HEK293 (cell line): ENCODE data around the gene STPG3.

ENCODE experiments used
- GLI2 ChIP-seq: fragments of 450-650 bp; formaldehyde crosslinking; IDR thresholded peaks from 2 replicates; pipeline ENCODE4; 2017; ENCODE audit warnings: missing biosample characterization, missing genetic modification characterization, low read depth, borderline replicate concordance
- MEIS1 ChIP-seq: sonication (generic); formaldehyde crosslinking; IDR thresholded peaks from 2 replicates; pipeline ENCODE4 v1.8.1; 2022; ENCODE audit warnings: missing genetic modification reagents, mild to moderate bottlenecking, borderline replicate concordance
- MYNN ChIP-seq: fragments of 450-650 bp; formaldehyde crosslinking; IDR thresholded peaks from 2 replicates; pipeline ENCODE4 v1.5.1; 2016; ENCODE audit warnings: missing biosample characterization, missing genetic modification characterization, borderline replicate concordance
- SETDB1 ChIP-seq: IDR thresholded peaks from one replicate; pipeline ENCODE4 v1.6.1; 2017; ENCODE audit warnings: mild to moderate bottlenecking, low read length, moderate library complexity, mixed read lengths; ENCODE audit not compliant: insufficient read length
- SP7 ChIP-seq: fragments of 450-650 bp; formaldehyde crosslinking; IDR thresholded peaks from 2 replicates; pipeline ENCODE4 v1.5.1; 2016; ENCODE audit warnings: missing biosample characterization, missing genetic modification characterization
- ZBTB48 ChIP-seq: fragments of 450-650 bp; formaldehyde crosslinking; IDR thresholded peaks from 2 replicates; pipeline ENCODE4 v1.5.1; 2016; ENCODE audit warnings: missing biosample characterization, missing genetic modification characterization
- ZNF16 ChIP-seq: fragments of 450-650 bp; formaldehyde crosslinking; IDR thresholded peaks from 2 replicates; pipeline ENCODE4 v1.5.1; 2016; ENCODE audit warnings: low read depth, missing biosample characterization, missing genetic modification characterization
- ZNF175 ChIP-seq: fragments of 450-650 bp; formaldehyde crosslinking; IDR thresholded peaks from 2 replicates; pipeline ENCODE4 v1.5.1; 2016; ENCODE audit warnings: missing biosample characterization, missing genetic modification characterization
- ZNF19 ChIP-seq: fragments of 450-650 bp; formaldehyde crosslinking; IDR thresholded peaks from 2 replicates; pipeline ENCODE4; 2016; ENCODE audit warnings: missing biosample characterization, missing genetic modification characterization, low read depth
- ZNF211 ChIP-seq: fragments of 450-650 bp; formaldehyde crosslinking; IDR thresholded peaks from 2 replicates; pipeline ENCODE4 v1.5.1; 2016; ENCODE audit warnings: low read depth, missing biosample characterization, missing genetic modification characterization
- ZNF311 ChIP-seq: fragments of 450-650 bp; formaldehyde crosslinking; IDR thresholded peaks from 2 replicates; pipeline ENCODE4 v1.5.1; 2017; ENCODE audit warnings: missing biosample characterization, missing genetic modification characterization, borderline replicate concordance
- ZNF473 ChIP-seq: fragments of 450-650 bp; formaldehyde crosslinking; IDR thresholded peaks from 2 replicates; pipeline ENCODE4 v1.5.1; 2017; ENCODE audit warnings: missing biosample characterization, missing genetic modification characterization
- ZNF624 ChIP-seq: fragments of 450-650 bp; formaldehyde crosslinking; IDR thresholded peaks from 2 replicates; pipeline ENCODE4 v1.5.1; 2017; ENCODE audit warnings: missing biosample characterization, missing genetic modification characterization
- ZNF654 ChIP-seq: fragments of 450-650 bp; formaldehyde crosslinking; IDR thresholded peaks from 2 replicates; pipeline ENCODE4 v1.5.1; 2016; ENCODE audit warnings: low read depth, missing biosample characterization, missing genetic modification characterization
- ZNF785 ChIP-seq: fragments of 450-650 bp; formaldehyde crosslinking; IDR thresholded peaks from 2 replicates; pipeline ENCODE4 v1.5.1; 2016; ENCODE audit warnings: missing biosample characterization, missing genetic modification characterization
- ZNF837 ChIP-seq: fragments of 450-650 bp; formaldehyde crosslinking; IDR thresholded peaks from 2 replicates; pipeline ENCODE4 v1.5.1; 2016; ENCODE audit warnings: missing biosample characterization, missing genetic modification characterization
- ZSCAN23 ChIP-seq: fragments of 450-650 bp; formaldehyde crosslinking; IDR thresholded peaks from 2 replicates; pipeline ENCODE4 v1.5.1; 2016; ENCODE audit warnings: missing biosample characterization, missing genetic modification characterization
- TF ChIP-seq, protein P1 (sequence below): fragments of 450-650 bp; formaldehyde crosslinking; IDR thresholded peaks from 2 replicates; pipeline ENCODE4 v1.5.1; 2016; ENCODE audit warnings: missing biosample characterization, missing genetic modification characterization
- TF ChIP-seq, protein P2 (sequence below): fragments of 450-650 bp; formaldehyde crosslinking; IDR thresholded peaks from 2 replicates; pipeline ENCODE4 v1.5.1; 2016; ENCODE audit warnings: missing biosample characterization, missing genetic modification characterization
- TF ChIP-seq, protein P3 (sequence below): fragments of 450-650 bp; formaldehyde crosslinking; IDR thresholded peaks from 2 replicates; pipeline ENCODE4 v1.5.1; 2016; ENCODE audit warnings: missing biosample characterization, missing genetic modification characterization, borderline replicate concordance
- TF ChIP-seq, protein P4 (sequence below): fragments of 450-650 bp; formaldehyde crosslinking; conservative IDR thresholded peaks from 2 replicates; pipeline ENCODE4 v1.5.1; 2016; ENCODE audit warnings: low read depth, missing biosample characterization, missing genetic modification characterization
- TF ChIP-seq, protein P5 (sequence below): fragments of 450-650 bp; formaldehyde crosslinking; IDR thresholded peaks from 2 replicates; pipeline ENCODE4 v1.5.1; 2016; ENCODE audit warnings: missing biosample characterization, missing genetic modification characterization
- TF ChIP-seq, protein P6 (sequence below): fragments of 450-650 bp; formaldehyde crosslinking; IDR thresholded peaks from 2 replicates; pipeline ENCODE4; 2016; ENCODE audit warnings: missing biosample characterization, missing genetic modification characterization

The STPG3 gene

DNA sequence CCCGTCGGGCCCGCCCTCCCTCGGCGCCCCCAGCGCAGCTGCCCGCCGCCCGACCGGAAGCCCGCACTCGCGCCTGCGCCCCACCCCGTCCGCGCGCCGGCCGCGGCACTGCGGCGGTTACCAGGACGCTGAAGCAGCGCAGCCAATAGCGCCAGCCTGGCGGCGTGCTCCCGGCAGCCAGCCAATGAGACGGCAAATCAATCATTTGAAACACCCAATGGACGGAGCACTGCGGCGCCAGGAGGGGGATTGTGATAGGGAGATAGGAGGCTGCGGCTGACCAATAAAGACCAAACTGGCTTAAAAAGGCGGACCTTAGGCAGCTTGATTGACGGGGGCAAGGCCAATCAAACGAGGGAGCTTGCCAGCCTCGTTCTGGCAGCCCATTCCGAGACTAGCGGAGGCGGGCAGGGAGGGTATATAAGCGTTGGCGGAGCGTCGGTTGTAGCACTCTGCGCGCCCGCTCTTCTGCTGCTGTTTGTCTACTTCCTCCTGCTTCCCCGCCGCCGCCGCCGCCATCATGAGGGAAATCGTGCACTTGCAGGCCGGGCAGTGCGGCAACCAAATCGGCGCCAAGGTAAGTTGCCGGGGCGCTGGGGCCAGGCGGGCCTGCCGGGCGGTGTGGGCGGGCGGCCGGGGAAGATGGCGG lies 10.1 kb upstream of the STPG3 start, which contains the start of gene TUBB4B (continued):
- TF ChIP-seq, protein P1, sequence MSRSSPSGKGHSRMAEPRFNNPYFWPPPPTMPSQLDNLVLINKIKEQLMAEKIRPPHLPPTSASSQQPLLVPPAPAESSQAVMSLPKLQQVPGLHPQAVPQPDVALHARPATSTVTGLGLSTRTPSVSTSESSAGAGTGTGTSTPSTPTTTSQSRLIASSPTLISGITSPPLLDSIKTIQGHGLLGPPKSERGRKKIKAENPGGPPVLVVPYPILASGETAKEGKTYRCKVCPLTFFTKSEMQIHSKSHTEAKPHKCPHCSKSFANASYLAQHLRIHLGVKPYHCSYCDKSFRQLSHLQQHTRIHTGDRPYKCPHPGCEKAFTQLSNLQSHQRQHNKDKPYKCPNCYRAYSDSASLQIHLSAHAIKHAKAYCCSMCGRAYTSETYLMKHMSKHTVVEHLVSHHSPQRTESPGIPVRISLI (tag by site-specific recombination) = no peak
- no peak for TF ChIP-seq GLI2 (tag by site-specific recombination)
- peak; percentile 29; the same call in 1 of the 2 replicates for TF ChIP-seq ZNF624 (tag by site-specific recombination)
- no peak for TF ChIP-seq MYNN (tag by site-specific recombination)
- TF ChIP-seq ZNF654 (tag by site-specific recombination) = no peak
- TF ChIP-seq SETDB1 = no peak
- no peak for TF ChIP-seq ZNF837 (tag by site-specific recombination)
- TF ChIP-seq ZNF473 (tag by site-specific recombination) = no peak
- TF ChIP-seq, protein P2, sequence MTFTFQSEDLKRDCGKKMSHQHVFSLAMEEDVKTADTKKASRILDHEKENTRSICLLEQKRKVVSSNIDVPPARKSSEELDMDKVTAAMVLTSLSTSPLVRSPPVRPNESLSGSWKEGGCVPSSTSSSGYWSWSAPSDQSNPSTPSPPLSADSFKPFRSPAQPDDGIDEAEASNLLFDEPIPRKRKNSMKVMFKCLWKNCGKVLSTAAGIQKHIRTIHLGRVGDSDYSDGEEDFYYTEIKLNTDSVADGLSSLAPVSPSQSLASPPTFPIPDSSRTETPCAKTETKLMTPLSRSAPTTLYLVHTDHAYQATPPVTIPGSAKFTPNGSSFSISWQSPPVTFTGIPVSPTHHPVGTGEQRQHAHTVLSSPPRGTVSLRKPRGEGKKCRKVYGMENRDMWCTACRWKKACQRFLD (tag by site-specific recombination) = no peak
- TF ChIP-seq, protein P3, sequence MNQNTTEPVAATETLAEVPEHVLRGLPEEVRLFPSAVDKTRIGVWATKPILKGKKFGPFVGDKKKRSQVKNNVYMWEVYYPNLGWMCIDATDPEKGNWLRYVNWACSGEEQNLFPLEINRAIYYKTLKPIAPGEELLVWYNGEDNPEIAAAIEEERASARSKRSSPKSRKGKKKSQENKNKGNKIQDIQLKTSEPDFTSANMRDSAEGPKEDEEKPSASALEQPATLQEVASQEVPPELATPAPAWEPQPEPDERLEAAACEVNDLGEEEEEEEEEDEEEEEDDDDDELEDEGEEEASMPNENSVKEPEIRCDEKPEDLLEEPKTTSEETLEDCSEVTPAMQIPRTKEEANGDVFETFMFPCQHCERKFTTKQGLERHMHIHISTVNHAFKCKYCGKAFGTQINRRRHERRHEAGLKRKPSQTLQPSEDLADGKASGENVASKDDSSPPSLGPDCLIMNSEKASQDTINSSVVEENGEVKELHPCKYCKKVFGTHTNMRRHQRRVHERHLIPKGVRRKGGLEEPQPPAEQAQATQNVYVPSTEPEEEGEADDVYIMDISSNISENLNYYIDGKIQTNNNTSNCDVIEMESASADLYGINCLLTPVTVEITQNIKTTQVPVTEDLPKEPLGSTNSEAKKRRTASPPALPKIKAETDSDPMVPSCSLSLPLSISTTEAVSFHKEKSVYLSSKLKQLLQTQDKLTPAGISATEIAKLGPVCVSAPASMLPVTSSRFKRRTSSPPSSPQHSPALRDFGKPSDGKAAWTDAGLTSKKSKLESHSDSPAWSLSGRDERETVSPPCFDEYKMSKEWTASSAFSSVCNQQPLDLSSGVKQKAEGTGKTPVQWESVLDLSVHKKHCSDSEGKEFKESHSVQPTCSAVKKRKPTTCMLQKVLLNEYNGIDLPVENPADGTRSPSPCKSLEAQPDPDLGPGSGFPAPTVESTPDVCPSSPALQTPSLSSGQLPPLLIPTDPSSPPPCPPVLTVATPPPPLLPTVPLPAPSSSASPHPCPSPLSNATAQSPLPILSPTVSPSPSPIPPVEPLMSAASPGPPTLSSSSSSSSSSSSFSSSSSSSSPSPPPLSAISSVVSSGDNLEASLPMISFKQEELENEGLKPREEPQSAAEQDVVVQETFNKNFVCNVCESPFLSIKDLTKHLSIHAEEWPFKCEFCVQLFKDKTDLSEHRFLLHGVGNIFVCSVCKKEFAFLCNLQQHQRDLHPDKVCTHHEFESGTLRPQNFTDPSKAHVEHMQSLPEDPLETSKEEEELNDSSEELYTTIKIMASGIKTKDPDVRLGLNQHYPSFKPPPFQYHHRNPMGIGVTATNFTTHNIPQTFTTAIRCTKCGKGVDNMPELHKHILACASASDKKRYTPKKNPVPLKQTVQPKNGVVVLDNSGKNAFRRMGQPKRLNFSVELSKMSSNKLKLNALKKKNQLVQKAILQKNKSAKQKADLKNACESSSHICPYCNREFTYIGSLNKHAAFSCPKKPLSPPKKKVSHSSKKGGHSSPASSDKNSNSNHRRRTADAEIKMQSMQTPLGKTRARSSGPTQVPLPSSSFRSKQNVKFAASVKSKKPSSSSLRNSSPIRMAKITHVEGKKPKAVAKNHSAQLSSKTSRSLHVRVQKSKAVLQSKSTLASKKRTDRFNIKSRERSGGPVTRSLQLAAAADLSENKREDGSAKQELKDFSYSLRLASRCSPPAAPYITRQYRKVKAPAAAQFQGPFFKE (tag by site-specific recombination) = no peak
- no peak for TF ChIP-seq ZNF16
- no peak for TF ChIP-seq ZNF19 (tag by site-specific recombination)
- TF ChIP-seq ZBTB48 (tag by site-specific recombination) = no peak
- no peak for TF ChIP-seq MEIS1 (CRISPR knock-in tag)
- TF ChIP-seq ZNF785 (tag by site-specific recombination) = no peak
- TF ChIP-seq, protein P4, sequence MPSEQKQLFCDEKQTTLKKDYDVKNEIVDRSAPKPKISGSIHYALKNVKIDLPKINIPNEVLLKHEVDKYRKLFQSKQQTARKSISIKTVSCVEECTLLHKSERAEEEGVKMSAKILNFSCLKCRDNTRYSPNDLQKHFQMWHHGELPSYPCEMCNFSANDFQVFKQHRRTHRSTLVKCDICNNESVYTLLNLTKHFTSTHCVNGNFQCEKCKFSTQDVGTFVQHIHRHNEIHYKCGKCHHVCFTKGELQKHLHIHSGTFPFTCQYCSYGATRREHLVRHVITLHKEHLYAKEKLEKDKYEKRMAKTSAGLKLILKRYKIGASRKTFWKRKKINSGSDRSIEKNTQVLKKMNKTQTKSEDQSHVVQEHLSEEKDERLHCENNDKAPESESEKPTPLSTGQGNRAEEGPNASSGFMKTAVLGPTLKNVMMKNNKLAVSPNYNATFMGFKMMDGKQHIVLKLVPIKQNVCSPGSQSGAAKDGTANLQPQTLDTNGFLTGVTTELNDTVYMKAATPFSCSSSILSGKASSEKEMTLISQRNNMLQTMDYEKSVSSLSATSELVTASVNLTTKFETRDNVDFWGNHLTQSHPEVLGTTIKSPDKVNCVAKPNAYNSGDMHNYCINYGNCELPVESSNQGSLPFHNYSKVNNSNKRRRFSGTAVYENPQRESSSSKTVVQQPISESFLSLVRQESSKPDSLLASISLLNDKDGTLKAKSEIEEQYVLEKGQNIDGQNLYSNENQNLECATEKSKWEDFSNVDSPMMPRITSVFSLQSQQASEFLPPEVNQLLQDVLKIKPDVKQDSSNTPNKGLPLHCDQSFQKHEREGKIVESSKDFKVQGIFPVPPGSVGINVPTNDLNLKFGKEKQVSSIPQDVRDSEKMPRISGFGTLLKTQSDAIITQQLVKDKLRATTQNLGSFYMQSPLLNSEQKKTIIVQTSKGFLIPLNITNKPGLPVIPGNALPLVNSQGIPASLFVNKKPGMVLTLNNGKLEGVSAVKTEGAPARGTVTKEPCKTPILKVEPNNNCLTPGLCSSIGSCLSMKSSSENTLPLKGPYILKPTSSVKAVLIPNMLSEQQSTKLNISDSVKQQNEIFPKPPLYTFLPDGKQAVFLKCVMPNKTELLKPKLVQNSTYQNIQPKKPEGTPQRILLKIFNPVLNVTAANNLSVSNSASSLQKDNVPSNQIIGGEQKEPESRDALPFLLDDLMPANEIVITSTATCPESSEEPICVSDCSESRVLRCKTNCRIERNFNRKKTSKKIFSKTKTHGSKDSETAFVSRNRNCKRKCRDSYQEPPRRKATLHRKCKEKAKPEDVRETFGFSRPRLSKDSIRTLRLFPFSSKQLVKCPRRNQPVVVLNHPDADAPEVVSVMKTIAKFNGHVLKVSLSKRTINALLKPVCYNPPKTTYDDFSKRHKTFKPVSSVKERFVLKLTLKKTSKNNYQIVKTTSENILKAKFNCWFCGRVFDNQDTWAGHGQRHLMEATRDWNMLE (tag by site-specific recombination) = no peak
- TF ChIP-seq, protein P5, sequence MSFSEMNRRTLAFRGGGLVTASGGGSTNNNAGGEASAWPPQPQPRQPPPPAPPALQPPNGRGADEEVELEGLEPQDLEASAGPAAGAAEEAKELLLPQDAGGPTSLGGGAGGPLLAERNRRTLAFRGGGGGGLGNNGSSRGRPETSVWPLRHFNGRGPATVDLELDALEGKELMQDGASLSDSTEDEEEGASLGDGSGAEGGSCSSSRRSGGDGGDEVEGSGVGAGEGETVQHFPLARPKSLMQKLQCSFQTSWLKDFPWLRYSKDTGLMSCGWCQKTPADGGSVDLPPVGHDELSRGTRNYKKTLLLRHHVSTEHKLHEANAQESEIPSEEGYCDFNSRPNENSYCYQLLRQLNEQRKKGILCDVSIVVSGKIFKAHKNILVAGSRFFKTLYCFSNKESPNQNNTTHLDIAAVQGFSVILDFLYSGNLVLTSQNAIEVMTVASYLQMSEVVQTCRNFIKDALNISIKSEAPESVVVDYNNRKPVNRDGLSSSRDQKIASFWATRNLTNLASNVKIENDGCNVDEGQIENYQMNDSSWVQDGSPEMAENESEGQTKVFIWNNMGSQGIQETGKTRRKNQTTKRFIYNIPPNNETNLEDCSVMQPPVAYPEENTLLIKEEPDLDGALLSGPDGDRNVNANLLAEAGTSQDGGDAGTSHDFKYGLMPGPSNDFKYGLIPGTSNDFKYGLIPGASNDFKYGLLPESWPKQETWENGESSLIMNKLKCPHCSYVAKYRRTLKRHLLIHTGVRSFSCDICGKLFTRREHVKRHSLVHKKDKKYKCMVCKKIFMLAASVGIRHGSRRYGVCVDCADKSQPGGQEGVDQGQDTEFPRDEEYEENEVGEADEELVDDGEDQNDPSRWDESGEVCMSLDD = no peak
- TF ChIP-seq, protein P6, sequence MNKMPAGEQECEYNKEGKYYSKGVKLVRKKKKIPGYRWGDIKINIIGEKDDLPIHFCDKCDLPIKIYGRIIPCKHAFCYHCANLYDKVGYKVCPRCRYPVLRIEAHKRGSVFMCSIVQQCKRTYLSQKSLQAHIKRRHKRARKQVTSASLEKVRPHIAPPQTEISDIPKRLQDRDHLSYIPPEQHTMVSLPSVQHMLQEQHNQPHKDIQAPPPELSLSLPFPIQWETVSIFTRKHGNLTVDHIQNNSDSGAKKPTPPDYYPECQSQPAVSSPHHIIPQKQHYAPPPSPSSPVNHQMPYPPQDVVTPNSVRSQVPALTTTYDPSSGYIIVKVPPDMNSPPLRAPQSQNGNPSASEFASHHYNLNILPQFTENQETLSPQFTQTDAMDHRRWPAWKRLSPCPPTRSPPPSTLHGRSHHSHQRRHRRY (tag by site-specific recombination) = no peak
- TF ChIP-seq ZNF175 (tag by site-specific recombination) = no peak
- peak; percentile 62 for TF ChIP-seq SP7 (tag by site-specific recombination)
- TF ChIP-seq ZSCAN23 (tag by site-specific recombination) = no peak
- TF ChIP-seq ZNF211 (tag by site-specific recombination) = no peak
- no peak for TF ChIP-seq ZNF311
